Inflammatory macrophage treated with lipopolysaccharide for 4 hours (primary cell): ENCODE measurements around the gene TMEM131.
"Not testable (repeated sequence)": the region's sequence is repeated elsewhere in the genome, so short reads cannot be mapped to it uniquely, and the experiment has no call there.

ENCODE experiments used
- DNase-seq: peaks from one replicate; pipeline ENCODE4 v3.0.0-alpha.2; 2020

TMEM131 gene

DNA sequence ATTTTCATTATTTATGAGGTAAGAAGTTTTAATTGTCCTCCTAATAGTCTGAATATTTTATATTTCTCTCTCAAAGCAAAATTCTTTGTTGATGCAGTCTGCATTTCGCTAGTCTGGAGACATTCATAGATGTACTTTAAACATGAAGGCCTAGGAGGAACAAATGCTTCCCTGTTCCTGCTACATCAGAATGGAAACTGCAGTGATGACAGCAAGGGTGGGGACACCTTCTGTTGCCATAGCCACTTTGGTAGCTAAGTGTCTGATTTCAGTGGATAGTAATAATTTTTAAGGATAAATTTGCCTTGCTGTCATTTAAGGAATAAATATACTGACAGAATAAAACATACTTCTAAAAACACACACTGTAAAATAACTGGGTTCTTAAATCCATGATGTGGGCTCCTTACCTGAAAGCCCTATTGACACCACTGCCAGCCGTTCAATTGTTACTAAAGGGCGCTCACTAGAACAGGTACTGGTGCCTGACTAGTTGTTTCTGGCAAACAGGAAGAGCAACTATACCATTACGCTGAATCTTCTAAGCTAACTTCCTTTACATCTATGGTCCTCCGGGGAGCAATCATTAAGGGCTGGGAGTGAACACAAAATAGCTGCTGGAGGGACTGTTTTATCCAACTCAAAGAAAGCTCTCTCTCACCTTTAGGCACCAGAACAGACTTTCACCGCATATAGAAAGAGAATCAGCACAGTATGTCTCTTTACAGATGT, 88.2 kb downstream of the TMEM131 start:
- peak; percentile 46 for DNase-seq

DNA sequence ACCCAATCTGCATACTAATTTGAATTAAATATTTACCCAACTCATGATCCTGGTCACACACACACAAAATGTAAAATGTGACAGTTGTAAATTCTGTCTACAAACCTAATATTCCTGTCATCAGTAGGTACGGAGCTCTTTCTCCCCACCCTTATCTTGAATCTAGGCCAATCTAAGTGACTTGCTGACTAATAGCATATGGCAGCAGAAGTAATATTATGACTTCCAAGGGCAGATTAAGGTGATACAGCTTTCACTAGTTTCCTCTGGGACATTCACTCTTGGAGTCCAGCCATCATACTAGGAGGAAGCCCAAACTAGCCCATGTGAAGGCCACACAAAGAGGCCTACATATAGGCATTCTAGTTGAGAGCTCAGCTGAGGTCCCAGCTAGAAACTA, 89.4 kb downstream of the TMEM131 start:
- no peak for DNase-seq

DNA sequence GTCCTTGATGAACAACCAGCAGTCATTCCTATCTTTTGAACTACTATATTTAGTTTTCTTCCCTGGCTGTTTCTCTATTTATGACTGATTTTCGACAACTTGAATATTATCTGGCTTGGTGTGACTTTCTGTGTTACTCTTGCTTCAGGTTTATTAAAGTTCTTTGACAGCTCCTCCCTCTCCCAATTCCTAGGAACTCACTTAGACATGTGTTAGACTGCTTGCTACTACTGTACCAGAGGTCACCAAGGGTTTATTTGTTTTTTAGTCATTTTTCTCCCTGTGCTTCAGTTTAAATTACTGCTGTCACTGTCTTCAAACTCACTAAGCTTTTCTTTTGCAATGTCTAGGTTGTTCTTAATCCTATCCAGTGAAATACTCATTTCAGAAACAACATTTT, 90.5 kb downstream of the TMEM131 start:
- no peak for DNase-seq

DNA sequence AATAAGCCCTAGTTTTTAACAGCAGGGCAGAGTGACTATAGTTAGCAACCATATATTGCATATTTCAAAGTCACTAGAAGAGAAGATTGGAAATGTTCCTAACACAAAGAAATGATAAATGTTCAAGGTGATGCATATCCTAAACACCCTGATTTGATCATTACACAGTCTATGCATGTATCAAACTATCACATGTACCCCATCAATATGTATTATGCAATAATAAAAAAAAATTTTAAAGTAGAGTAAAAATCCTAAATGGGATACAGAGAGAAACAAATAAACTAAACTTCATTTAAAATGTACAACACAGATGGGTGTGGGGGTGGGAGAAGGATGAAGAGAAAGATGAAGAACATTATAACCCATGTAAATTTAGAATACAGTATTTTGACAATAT, 93.9 kb downstream of the TMEM131 start:
- no peak for DNase-seq

DNA sequence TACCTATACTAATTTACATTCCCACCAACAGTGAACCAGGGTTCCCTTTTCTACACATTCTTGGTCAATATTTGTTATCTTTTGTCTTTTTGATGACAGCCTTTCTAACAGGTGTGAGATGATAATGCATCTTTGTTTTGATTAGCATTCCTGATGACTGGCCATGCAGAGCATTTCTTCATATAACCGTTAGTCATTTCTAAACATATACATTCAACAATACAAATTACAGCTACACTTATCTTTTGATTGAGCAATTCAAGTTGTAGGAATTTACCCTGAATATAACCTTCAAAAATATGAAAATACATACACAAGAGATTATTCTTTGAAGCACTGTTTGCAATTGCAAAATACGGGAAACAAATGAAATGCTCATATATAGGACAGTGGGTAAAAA, 94.9 kb downstream of the TMEM131 start:
- no peak for DNase-seq

DNA sequence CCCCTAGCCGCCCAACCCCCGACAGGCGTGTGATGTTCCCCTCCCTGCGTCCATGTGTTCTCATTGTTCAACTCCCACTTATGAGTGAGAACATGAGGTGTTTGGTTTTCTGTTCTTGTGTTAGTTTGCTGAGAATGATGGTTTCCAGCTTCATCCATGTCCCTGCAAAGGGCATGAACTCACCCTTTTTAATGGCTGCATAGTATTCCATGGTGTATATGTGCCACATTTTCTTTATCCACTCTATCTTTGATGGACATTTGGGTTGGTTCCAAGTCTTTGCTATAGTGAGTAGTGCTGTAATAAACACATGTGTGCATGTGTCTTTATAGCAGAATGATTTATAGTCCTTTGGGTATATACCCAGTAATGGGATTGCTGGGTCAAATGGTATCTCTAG, 102.7 kb downstream of the TMEM131 start:
- DNase-seq: not testable (repeated sequence)

DNA sequence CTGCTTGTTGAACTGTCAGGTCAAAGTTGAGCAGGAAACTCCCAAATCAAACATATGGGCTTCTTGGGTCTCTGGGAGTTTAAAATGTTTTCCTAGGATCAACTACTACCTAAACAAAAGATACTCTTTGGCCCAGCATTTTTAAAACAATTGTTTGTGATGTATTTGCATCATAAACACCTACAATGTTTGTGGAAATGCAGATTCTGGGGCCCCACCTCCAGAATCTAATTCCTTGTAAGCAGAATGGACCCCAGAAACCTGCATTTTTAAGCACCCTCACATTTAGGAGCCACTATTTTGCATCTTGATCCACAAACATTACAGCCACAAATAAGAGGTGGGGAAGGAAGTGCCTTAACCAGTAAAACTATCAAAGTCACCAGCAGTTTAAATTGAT, 104.1 kb downstream of the TMEM131 start:
- no peak for DNase-seq

DNA sequence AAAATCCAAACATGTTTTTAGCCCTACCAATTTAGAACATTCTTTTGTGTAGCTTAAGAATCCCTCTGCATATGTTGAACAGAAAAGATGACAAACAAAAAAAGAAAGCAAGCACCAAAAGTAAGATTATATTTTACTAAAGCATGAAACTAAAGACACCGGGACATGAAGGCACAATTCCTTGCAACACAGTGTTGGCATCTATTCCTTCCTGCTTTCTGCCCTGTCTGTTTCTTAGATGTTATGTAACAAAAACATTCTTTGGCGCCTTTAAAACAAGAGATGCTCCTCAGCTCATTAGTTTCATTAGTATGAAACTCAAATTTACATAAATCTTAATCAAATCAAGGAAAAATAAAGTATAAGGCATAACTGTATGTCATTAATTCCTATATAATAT, 106.6 kb downstream of the TMEM131 start:
- no peak for DNase-seq

DNA sequence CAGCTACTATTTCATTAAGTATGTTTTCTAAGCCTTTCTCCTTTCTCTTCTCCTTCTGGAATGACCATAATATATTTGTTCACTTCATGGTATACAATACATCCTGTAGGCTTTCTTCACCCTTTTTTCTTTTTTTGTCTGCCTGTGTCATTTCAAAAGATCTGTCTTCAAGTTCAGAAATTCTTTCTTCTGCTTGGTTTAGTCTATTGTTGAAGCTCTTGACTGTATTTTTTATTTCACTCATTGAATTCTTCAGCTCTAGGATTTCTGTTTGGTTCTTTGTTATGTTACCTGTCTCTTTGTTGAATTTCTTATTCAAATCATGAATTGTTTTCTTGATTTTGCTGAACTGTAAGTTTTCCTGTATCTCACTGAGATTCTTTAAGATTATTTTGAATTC, 109.9 kb downstream of the TMEM131 start:
- DNase-seq: no peak

DNA sequence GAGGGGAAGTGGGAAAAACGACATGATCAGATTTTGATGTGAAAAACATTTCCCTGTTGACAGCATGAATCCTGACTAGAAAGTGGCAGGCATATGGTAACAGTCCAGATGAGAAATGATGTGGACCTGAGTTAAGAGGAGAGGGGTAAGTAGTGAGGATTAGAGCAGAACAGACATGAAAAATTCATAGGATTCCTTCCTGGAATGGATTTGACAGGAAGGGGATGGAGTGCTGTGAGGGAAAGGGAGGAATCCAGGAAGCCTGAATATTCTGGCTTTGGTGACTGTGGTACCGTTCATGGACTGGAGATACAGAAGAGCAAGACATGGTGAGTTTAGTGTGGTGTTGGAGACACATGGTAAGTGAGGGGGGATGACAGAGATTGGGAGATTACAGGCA, 115.4 kb downstream of the TMEM131 start:
- no peak for DNase-seq

DNA sequence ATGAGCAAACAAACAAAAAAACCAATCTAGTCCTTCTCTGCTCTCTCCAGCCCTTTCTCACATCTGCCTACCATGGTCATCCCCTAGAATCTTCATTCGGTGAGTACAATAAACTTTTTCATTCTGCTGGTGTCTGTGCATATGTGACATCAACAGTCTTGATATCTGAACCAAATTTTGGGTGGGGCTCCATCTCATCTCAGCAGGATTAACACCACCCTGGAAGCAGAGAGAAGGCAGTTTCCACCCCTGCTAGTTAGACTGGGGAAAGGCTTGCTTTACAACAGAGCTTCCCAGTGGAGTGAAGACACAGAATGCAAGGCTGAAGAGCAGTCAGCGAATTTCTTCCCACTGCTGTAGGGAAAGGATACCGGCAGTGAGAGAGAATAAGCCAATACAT, 116.9 kb downstream of the TMEM131 start:
- DNase-seq: no peak

DNA sequence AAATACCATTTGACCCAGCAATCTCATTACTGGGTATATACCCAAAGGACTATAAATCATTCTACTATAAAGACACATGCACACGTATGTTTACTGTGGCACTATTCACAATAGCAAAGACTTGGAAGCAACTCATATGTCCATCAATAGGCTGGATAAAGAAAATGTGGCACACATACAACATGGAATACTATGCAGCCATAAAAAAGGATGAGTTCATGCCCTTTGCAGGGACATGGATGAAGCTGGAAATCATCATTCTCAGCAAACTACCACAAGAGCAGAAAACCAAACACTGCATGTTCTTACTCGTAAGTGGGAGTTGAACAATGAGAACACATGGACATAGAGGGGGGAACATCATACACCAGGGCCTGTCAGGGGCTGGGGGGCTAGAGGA, 117.4 kb downstream of the TMEM131 start:
- DNase-seq: not testable (repeated sequence)

DNA sequence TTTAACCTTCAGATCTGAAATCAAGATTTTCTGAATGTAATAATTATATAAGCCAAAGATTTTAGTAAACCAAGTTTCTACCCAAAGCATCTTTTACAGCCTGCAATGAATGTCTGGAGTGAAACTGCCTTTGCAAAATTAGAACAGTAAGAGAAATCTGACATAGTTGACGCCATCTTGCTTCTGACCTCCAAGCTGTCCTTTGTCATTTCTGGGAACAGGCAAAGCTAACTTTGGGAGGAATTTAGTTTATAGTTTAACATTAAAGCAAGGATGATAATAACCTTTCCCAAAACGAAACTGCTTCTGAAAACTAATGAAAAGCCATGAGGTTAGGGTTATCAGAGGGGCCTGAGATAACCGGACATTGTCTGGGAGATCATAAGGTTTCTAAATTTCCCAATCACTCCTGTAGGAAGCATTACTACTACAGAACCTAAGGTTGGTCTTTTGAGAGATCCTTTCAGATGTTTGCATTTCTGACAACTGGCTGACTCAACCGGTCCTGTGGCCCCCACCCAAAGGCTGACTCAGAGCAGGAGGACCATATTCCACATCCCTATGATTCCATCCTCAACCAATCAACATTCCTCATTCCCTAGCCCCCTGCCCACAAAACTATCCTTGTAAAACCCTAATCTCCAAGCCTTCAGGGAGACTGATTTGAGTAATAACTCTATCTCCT, 124.5 kb downstream of the TMEM131 start:
- peak; percentile 5 for DNase-seq

DNA sequence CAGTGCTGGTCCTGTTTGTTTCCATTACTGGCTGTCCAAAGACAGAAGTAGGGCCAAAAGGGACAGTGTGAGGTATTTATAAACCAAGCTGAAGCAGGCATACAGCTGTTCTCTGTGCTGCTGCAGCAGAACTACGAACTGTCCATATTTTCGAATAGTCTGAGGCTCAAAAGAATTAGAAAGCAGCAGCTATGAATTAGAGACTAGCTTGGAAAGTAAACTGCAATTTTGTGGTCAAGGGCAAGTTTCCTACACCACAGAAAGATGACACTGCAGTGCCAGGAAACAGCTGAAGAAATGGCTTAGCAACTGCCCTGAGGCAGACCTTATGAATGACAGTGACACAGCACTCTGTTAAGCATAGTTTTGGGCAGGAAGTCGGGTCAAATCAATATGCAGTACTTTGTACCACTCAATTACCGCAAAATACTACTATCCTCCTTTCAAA, 125.3 kb downstream of the TMEM131 start:
- peak; percentile 67 for DNase-seq

DNA sequence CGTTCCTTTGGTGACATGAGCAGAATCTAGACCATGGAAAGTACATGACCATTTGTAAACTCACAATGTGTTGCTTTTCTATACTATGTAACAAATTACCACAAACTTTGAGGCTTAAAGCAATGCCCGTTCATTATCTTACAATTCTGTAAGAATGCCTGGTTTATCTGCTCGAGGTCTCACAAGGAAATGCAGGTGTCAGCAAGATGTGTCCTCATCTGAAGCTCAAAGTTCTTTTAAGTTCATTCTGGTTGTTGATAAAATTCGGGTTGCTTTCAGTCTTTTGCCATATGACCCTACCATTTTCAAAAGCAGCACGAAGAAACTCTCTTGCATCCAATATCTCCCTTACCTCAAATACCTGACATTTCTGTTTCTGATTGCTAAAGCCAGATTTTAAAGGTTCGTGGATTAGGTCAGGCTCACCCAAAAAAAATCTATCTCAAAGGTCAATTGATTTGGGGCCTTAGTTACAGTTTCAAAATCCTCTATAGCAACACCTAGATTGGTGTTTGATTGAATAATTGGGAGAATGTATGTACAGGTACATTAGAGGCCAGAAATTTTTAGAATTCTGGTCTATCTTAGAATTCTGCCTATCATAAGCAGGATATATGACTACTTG, 125.9 kb downstream of the TMEM131 start:
- no peak for DNase-seq

DNA sequence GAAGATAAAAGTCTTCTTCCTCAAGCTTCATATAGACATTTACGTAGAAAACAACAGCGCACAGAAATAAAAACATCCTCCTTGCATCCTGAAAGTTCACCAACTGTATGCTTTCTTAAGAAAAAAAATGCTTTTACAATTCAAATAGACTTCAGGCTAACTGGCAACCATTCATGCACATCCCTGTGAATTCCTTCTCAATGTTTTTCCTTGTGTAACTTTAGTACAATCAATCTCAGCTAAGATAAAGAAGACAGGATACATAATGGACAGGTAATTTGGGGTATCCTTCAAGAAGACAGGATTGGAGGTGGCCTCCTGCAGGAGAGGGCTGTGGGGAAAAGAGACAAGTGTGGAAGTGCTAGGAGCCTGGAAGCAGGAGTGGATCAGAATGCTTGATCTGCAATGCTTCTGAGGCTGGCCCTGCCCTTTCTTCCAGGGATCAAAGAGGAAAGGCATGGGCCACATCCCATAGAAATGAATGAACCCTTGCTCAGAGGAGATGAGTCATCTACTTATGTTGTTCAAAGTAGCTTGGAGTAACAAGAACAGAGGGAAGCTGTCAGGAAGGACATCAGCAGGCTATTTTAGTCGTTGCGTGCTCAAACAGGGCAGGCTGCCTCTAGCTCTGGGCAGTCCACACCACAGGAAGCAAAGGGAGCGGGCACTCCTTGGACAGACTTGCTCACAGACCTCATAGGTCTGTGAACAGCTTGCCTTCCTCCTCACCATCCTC, 126.6 kb downstream of the TMEM131 start:
- peak; percentile 35 for DNase-seq

DNA sequence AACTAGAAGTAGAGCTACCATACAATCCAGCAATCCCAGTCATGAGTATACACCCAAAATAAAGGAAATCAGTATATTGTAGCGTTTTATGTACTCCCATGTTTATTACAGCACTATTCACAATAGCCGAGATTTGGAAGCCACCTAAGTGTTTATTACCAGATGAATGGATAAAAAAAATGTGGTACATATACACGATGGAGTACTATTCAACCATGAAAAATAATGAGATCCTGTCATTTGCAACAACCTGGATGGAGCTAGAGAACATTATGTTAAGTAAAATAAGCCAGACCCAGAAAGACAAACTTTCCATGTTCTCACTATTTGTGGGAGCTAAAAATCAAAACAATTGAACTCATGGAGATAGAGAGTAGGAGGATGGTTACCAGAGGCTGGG, 131.9 kb downstream of the TMEM131 start:
- no peak for DNase-seq

DNA sequence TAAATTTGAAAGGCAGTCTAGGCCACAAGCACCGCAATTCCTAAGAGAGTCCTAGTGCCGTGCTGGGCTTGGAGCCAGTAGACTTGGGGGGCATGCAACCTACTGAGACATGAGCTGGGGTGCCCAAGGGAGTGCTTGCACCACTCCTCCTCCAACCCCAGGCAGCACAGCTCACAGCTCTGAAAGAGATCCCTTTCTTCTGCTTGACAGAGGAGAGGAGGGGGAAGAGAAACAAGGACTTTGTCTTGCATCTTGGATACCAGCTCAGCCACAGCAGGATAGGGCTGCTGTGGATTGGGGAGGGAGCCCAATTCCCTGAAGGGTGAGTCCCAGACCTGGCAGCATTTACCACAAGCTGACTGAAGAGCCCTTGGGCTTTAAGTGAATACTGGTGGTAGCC, 134.6 kb downstream of the TMEM131 start:
- DNase-seq: no peak

DNA sequence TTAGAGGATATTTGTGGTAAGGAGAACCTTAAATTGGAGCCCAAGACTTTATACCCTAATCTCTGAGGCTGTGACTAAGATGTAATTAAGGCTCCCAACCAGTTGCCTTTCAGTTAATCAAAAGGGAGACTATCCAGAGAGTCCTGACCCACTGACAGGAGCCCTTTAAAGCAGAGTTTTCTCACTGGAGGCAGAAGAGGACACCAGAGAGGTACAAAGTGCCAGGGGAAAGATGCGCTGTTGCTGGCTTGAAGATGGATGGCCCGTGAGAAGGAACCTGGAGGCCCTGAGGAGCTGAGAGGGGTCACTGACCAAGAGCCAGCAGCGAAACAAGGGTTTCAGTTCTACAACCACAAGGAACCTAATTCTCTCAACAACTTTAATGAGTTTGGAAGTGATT, 137.3 kb downstream of the TMEM131 start:
- no peak for DNase-seq

DNA sequence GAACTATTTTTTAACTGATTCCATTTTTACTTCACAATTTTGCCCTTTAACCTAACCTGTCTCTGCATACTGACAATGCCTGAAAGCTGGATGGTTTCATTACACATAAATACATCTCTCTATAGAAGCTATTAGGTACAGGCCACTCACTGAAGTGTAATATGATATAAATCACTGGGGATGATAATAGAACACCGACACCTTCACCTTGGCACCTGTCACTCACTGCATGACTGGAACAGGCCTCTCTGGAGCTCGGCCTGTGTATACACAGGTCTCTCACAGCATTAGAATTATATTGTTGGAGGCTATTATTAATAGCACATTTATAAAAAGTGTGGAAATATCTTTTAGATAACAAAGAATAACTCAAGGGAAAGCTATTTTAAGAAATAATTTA, 138.2 kb downstream of the TMEM131 start:
- DNase-seq: no peak

DNA sequence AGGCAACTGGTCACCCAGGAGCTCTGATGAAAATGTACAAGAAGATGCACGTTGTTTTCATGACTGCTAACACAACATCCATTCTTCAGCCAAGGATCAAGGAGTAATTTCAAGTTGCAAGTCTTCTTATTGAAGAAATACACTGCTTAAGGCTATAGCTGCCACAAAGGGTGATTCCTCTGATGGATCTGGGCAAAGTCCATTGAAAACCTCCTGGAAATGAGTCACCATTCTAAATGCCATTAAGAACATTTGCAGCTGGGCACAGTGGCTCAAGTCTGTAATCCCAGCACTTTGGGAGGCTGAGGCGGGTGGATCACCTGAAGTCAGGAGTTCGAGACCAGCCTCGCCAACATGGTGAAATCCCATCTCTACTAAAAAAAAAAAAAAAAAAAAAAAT, 142.7 kb downstream of the TMEM131 start:
- DNase-seq: not testable (repeated sequence)

DNA sequence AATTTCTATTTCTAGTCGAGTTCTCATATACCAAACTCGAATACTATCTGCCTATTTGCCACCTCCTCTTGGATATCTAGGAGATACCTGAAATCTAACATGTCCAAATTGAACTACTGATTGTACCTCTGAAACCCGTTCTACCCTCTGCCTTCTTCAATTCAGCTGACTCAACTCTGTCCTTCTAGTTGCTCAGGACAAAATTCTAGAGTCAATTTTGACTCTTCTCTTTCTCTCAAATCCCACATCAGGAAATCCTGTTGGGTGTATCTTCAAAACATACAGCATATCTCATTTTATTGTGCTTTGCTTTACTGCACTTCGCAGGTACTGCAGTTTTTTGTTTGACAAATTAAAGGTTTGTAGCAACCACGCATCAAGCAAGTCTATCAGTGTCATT, 144.6 kb downstream of the TMEM131 start:
- DNase-seq: no peak

DNA sequence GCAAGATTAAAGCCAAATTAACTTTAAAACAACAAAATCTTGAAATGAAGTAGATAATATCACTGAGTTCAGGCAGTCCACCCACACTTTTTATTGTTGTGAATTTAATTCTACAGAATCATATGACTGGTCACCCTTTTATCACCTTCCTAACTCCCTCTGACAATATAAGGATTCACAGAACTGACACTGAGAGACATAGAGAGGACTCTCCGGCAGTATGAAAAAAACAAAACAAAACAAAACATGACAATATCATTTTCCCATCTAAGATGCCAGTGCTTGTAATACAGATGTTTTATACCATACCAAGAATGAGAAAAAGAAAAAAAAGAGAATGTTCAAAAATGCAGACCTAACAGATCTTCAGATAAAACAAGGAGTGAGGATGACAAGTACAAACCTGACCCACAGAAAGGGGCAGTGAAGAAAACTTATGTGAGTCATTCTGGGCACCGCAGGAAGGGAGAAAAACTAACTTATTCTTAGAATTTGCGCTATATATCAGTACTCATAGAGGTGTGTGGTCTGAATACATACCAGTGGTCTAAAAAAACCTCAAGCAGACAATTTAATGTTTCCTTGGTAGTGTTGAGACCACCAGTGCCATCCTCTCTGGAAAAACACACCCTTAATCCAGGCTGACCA, 145.7 kb downstream of the TMEM131 start:
- DNase-seq: no peak
